HG03460 (cell line): ENCODE data around the gene EVI2B.
A peak's percentile ranks its signal among the peaks of the same experiment; 100 is the strongest.
"Not testable (repeated sequence)": the region's sequence is repeated elsewhere in the genome, so short reads cannot be mapped to it uniquely, and the experiment has no call there.

Experiments
- ATAC-seq: cut with Tn5 transposase; IDR thresholded peaks from one replicate; pipeline ENCODE4 v1.9.1; 2021; ENCODE audit not compliant: unreplicated experiment

EVI2B gene, protein sequence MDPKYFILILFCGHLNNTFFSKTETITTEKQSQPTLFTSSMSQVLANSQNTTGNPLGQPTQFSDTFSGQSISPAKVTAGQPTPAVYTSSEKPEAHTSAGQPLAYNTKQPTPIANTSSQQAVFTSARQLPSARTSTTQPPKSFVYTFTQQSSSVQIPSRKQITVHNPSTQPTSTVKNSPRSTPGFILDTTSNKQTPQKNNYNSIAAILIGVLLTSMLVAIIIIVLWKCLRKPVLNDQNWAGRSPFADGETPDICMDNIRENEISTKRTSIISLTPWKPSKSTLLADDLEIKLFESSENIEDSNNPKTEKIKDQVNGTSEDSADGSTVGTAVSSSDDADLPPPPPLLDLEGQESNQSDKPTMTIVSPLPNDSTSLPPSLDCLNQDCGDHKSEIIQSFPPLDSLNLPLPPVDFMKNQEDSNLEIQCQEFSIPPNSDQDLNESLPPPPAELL

DNA sequence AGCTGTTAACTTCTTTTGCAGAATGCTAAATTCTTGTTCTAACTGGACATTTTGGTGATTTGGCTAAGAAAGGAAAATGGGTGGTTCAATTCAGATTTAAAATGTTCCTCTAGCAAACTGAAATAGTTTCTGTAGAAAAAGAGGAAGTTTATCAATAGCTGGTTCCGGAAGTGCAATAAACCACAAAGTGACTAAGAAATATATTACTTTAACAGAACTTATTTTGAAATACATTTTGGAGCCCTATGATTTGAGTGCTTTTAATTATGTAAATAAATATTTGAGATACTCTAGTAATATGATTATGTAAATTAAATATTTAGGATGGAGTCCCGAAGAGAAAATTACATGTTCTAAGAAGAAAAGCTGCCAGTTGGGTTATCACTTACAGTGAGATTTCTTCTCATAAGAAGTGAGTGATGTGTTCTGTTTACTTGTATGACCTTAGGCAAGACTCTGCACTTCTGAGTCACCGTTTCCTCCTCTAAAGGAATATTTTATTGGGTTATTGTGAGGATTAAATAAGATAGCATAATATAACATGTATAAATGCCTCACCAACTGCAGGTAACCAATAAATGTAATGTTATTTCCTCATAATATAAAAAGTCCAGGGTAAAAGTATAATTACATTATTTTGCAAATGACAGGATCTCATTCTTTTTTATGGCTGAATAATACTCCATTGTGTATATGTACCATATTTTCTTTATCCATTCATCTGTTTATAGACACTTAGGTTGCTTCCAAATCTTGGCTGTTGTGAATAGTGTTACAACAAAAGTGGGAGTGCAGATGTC lies at the start of gene EVI2B:
TSS of gene EVI2B (minus strand) at position 73 of the 800 bp plus-strand sequence. CDS start 8,445 bp downstream, outside the sequence.
- ATAC-seq = no peak

DNA sequence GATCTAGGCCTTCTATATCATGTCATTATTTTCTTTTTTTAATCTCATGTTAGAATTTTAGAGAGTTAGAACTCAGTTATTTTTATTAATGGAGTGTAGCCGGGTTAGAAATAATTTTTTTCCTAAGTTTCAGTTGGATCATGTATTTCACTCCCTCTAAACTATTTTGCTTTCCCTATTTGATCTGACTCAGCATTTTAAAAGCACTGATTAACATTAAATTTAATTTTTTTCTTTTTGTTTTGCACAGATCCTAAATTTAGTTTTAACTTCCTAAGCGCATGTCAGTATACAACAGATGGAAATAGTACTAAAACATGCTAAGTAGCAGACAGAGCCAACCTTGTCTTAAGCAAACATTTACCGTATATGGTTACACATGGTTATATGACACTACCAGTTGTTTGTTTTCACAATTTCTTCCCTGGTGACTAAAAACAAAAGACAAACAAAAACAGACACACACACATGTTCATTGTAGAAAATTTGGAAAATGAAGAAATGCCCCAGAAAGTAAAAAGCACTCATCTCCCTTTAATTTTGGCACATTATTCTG lies 44.1 kb upstream of the EVI2B start:
- ATAC-seq = no peak

DNA sequence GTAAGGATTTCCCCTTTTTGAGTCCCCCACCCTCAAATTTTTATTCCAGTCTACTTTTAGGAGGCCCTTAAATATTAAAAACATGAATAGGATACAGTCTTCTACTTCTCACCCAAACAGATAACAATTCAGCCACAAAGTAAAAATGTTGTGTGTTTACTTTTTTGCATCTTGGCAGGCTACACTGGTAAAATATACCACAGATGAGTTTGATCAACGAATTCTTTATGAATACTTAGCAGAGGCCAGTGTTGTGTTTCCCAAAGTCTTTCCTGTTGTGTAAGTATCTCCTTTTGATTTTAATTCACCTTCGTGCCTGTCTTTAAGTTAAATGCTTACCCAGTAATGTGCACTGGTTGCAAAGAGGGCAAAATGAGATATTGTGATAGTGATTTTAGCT lies 43.2 kb upstream of the EVI2B start:
- no peak for ATAC-seq

DNA sequence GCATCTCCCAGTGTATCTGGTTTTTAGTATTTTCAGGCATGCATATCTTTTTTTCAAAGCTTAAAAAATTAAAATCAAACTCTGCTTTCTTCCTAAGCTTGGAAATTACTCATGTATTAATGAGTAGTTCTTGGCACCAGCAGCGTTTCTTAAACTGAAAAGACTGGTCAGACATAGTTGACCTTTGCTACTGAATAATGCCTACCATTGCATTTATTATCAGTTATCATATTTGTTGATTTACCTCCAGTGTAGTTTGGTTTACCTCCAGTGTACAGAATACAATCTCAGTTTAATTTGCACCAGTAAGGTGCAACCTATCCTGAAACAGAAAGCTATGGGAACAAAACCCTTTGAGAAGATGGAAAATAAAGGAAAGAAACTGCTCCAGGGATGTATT lies 42.1 kb upstream of the EVI2B start:
- ATAC-seq = no peak

DNA sequence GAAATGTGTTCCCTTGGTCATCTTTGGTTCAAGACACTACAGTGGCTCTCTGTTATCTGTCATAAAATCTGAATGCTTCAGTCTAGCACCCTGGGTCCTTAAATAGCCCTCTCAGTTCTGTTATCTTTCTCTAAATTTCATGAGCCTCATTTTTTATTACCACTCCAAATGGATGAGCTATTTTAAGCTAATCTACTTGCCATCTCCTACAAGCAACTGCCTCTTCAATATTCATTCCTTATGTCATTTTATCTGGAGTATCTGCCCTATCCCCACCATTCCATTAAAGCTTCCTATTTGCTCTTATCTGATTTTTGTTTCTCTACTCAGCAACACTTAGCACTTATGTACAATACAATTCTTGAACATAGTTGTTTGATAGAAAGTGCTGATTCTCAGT lies 35.6 kb upstream of the EVI2B start:
- ATAC-seq = no peak

DNA sequence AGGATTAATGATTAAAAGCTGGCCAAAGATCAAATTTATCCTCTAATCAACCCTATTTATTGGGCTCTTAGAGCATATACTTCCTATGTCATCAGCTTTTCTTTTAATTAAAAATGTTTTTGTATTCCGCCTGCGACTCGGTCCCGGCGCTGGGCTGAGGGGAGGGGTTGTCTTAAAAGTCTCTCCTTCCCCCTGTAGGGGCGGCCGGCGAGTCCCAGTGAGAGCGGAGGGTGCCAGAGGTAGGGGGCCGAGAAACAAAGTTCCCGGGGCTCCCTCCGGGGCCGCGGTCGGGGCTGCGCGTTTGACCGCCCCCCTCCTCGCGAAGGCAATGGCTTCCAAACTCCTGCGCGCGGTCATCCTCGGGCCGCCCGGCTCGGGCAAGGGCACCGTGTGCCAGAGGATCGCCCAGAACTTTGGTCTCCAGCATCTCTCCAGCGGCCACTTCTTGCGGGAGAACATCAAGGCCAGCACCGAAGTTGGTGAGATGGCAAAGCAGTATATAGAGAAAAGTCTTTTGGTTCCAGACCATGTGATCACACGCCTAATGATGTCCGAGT lies 31.4 kb upstream of the EVI2B start:
- ATAC-seq = not testable (repeated sequence)

DNA sequence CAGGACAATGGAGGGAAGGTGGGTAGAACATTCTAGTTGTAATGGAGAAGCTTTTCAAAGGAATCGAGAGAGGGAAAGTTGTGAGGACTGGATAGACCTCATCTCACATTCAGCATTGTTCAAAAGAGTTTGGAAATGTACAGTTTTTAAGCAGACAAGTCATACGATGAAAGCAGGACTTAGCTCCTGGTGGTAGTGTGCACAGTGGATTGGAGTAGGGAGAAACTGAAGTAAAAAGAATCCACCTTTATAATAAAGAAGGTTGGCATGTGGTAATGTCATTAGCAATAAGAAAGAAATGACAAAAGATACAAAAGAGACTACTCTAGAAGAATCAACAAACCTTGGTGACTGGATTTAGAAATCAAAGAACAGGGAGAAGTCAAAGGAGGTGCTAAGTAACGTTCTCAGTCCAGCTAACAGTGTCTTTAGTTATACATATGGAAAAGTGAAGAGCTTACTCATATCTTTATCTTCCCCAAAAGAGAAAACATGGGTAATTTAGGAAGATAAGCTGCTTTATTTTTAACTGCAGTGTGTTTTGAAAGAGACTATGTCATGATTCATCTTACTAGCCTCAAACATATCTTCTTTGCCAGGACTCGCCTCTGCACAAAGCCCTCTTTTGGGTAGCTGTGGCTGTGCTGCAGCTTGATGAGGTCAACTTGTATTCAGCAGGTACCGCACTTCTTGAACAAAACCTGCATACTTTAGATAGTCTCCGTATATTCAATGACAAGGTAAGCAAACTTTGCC lies 26.2 kb upstream of the EVI2B start:
- no peak for ATAC-seq

DNA sequence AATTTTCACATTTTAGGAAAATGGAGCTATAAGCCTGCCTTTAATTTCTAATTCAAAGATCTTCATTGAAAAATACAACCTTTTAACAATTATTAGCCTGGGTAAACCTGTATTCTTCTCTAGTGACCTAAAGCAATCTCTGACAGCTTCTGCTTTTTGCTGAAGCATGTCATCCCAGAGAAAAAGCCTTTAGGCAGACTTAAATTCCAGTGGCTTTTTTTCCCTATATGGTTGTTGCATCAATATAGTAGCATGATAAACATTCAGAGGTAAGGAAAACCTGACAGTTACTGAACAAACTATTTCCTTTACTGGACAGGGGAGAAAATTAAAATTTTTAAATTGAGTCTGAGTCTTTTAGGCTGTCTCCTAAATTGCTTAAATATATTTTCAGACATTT lies 15.4 kb upstream of the EVI2B start:
- no peak for ATAC-seq

DNA sequence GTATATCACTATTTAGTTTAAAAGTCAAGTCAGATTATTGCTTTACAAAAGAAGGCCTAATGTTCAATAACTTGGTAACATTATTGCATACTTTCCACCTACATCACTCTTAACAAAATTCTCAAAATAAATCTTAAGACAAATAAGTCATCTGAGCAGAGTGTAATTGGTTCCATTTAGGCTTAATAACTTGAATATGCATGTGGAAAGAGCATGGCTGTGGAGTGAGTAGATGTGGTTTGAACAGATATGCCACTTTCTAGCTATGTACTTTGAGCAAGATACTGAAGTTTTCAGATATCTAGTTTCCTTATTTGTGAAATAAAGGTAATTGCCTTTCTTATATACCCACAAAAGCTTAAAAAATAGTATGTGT lies 14.3 kb upstream of the EVI2B start:
- ATAC-seq = no peak

DNA sequence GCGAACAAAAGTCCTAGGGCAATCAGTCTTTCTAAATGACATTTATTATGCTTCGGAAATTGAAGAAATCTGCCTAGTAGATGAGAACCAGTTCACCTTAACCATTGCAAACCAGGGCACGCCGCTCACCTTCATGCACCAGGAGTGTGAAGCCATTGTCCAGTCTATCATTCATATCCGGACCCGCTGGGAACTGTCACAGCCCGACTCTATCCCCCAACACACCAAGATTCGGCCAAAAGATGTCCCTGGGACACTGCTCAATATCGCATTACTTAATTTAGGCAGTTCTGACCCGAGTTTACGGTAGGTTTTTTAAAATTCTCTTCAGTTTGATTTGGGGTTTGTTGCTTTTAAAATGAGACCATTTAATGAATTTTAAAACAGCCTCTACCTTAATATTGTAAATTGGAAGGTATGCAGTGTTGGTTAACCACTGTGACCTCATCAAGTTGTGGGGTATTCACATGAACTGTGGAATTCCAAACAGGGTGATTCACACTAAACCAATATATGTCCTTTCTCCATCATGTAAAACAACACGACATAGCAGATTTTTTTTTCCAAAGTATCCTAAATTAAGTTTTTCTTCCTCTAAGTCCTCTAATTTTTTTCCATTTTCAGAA lies 13.8 kb upstream of the EVI2B start:
- ATAC-seq = no peak

DNA sequence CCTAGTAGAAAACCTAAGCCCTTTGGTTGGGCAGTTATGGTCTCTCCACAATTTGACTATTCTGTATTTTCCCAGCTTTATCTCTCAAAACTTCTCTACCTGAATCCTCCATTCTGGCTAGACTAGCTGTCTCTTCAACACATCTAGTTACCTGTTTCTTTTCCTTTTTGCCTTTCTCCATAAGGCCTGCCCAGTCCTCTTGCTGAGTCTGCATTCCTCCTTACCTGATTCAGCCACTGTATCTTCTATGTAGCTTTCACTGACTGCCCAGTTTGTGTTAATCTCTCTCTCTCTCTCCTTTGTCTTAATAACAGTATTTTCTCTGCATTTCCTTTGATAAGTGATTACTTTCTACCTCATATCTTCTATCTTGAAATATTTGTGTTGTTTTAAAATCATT lies 9.7 kb upstream of the EVI2B start:
- no peak for ATAC-seq

DNA sequence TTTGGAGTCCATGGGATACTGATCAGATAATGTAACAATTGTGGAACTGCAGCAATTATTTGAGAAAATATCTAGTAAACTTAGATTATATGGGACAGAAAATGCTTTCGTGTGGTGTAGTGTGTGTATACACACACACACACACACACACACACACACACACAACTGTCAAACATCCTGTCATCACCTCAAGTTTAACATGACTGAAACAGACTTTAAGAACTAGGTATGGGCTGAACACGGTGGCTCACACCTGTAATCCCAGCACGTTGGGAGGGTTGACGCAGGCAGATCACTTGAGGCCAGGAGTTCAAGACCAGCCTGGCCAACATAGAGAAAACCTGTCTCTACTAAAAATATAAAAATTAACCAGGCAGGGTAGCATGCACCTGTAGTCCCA lies 8.1 kb upstream of the EVI2B start:
- no peak for ATAC-seq

DNA sequence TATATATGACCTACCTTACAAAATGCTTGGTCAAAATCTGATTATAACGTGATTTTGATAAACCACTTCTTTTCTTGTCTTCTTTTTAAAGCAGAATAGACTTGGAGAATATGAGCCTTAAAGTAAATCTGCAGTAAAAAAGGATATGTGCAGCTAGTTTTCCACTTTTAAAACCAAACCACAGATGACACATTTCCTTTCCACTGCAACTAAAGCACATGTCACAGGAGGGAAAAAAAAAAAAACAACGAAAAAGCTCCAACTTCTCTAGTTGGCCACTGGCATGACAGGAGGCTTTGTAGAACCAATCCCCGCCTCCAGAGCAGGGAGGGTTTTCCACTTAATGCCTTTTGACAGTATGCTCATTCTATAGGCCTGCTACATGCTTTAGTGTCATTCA lies 7.6 kb upstream of the EVI2B start, which contains the start of gene EVI2A:
TSS of gene EVI2A (minus strand) at position 142 of the 400 bp plus-strand sequence. CDS start 2,609 bp downstream, outside the sequence.
- no peak for ATAC-seq

DNA sequence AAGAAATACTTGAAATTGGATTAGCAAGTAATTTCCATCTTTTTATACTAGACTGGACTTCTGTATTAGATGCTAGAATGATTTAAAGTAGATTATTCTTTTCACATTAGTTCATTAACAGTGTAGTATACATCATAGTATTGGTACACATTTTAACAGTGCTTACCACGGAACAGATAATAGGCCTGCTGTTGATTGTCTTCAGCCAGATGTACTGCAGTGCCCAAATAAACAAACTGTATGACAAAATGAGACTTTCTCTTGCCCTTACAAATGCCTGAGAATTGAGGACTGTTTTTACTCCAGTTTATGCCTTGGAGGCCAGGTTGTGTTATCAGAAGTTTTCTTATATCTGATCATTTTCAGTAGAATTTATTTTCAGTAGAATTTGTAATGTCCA lies 6.9 kb upstream of the EVI2B start:
- ATAC-seq = no peak

DNA sequence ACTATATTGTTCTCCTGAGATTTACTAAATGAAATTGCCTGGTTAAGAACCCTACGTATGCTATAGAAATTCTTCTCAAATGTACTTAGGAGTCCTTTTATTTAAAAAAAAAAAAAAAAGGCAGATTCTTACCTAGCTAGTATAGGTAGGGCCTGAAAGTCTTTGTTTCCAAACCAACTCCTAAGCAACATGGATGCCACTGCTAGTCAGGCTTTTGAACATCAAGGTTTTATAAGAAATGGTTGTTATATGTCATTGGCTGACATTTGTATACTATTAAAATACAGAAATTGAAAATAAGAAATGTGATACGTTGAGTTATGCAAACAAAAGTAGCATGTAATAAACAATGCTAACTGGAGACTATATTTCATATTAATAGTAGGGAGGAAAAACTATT lies 6.4 kb upstream of the EVI2B start:
- ATAC-seq = no peak

DNA sequence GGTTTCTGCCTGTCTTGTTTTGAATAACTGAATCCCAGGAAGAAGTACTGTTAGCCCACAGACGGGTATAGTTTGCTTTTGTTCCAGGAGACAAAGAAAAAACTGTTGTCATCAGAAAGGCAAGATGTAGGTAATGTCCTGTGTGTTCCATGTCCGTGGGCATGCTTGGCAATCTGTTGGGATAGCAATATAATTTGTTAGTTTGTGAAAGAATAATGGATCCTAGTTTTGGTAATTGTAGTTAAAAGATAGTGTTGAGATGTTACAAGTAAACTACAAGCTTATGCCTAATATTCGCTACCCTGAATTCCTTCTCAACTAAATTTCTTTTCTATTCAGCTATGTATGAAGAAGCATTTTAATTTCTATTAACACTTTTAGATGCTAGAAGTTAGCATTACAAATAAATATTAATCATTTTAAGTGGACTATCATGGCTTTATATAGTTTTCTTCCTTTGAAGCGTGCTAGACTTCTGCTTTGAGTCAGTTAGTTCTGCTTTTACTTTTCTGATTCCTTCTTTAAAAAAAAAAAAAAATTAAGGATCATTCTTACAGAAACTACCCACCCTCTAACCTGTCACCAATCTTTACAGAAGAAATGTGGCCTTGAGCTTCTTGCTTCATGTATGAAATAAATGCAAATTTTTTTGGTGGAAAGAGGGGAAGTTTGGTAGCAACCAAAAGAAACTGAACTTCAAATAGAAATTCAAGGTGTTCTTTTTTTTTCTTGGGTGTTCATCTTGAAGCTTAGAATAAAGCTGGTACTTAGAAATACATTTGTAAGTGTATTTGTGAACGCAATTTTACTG lies 5.2 kb upstream of the EVI2B start:
- ATAC-seq = no peak

DNA sequence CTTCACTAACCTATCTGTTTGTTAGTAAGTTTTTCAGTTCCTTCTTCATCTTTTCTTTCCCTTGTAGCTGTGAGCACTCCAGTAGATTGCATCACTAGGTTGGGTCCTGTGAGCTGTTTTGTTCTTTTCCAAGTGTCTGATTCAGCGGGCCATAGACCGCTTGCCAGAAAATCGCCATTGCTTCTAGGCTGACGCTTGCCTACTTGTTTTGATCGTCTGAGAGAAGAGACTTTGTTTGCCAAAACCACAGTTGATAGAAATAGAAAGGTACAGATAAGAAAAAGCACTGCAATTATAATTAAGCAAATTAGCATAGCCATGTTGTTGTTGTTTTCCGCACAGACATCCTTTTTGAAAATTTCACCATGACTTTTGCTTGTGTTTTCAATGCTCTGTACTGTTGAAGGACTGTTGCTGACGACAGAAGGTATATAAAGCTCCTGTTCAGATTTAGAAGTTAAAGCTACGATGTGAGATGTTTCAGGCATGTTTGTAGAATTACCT lies 4.5 kb upstream of the EVI2B start:
- ATAC-seq = peak; percentile 45

DNA sequence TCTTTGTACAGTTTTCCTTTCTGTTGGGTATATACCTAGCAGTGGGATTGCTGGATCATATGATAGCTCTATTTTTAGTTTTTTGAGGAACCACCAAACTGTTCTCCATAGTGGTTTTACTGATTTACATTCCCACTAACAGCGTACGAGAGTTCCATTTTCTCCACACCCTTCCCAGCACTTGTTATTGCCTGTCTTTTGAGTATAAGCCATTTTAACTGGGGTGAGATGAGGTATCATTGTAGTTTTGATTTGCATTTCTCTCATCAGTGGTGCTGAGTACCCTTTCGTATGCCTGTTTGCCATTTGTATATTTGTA lies 887 bp upstream of the EVI2B start:
- ATAC-seq = no peak

DNA sequence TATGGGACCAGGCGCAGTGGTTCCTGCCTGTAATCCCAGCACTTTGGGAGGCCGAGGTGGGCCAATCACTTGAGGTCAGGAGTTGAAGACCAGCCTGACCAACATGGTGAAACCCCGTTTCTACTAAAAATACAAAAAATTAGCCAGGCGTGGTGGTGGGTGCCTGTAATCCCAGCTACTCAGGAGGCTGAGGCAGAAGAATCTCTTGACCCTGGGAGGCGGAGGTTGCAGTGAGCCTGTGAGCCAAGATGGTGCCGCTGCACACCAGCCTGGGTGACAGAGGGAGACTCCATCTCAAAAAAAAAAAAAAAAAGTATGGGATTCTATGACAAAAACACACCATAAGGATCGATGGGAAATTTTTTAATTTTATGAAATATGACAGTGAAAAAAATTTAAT lies 1.6 kb downstream of the EVI2B start:
- not testable (repeated sequence) for ATAC-seq
